GOT3 (cell line): ENCODE data around the gene IQCN.

Experiments used
- DNase-seq: peaks from one replicate; lab custom pipeline; 2025; ENCODE audit warnings: mixed read lengths; lab: John Stamatoyannopoulos, UW

The IQCN gene

DNA sequence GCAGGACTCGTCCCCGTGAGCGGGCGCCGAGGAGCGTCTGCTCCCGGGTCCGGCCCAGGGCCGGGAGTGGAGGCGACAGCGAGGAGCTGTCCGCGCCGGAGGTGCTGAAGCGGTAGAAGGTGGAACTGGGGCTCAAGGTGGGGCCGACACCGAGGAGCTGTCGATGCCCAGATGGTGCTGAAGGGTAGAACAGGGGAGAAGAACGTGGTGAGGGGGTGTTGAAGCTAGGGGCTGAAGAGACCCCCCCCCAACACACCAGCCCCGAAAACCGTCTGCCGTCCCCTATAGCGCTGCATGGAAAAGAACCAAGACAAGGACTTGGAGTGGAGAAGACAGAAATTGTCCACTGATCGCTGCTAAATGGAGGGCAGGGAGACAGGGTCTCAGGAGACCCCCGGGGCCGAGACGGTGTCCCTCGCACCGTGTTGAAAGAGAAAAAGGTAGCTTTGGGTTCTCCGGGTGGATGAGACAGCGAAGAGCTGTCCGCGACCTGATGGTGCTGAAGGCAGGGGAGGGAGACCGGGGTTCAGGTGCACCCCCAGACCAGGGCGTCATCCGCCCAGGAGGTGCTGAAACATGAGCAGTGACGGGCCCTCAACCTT lies 40.9 kb downstream of the IQCN start:
- DNase-seq = no peak

DNA sequence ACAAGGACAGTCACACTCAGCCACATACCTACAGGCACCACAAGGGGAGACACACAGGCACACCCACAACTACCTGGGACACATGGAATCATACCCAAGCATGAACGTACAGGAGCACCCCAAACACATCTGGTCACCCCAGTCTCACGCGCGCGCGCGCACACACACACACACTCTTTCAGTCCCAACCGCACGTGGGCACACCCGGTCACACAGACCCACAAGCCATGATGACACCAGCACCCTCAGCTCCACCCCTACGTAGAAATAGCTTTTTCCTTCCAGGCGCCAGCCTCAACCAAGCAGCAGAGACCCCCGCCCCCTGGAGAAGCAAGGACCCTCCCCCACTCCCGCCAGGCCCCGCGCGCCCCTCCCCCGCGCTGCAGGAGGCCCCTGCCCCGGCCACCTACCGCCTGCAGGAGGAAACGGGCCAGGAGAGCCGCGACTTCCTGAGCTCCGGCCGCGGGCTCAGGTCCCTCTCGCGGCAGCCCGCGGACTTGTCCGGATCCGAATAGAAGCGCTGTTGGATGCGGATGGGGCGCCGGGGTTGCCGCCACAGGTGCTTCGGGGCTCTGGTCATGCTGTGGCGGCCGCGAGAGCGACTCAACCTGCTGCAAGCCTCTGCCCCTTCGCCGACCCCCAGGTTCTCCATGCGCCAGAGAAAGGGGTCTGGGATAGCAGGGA lies 41.6 kb downstream of the IQCN start:
- DNase-seq = no peak

DNA sequence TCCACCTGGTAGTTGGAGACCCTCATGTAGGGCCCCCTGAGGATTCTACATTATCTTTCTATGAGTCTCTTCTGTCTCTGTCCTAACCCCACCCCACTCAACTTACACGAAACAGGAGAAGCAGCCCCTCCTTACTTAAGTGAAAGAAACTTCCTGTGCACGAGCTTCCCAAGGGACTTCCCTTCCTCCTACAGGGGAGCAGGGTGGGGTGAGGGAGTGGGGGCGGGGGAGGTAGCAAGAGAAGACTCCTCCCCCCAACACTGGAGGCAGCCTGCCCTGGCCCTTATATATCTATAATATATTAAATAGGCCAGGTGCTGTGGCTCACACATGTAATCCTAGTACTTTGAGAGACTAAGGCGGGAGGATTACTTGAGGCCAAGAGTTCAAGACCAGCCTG lies 42.5 kb downstream of the IQCN start:
- no peak for DNase-seq

GRCh38 chr19:18230941-18231734 lies 43.1 kb downstream of the IQCN start:
- DNase-seq = no peak

- DNase-seq = no peak
Measured at GRCh38 chr19:18229915-18230314, 44.3 kb downstream of the IQCN start.

- no peak for DNase-seq
Measured at GRCh38 chr19:18229474-18229873, 44.8 kb downstream of the IQCN start.

DNA sequence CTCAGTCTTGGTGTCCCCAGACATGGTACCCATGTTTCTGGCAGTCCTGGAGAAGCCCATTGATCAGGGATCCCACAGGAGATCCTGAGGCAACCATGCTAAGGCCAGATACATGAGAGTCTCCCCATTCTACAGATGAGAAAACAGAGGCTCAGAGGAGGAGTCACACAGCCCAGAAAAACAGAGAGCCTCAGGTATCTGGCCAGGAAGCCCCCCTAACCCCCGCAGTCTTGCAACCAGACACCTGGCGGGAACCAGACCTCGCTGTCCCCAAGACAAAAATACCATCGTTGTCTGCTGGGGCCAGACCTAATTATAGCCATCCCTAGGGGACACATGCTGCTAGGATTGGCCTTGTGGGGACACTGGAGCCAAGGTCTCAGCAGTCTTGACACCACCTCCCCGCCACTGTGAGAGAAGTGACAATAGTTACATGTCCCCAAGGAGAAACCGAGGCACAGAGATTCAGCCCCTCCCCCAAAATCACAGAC lies 46.4 kb downstream of the IQCN start:
- DNase-seq = no peak

DNA sequence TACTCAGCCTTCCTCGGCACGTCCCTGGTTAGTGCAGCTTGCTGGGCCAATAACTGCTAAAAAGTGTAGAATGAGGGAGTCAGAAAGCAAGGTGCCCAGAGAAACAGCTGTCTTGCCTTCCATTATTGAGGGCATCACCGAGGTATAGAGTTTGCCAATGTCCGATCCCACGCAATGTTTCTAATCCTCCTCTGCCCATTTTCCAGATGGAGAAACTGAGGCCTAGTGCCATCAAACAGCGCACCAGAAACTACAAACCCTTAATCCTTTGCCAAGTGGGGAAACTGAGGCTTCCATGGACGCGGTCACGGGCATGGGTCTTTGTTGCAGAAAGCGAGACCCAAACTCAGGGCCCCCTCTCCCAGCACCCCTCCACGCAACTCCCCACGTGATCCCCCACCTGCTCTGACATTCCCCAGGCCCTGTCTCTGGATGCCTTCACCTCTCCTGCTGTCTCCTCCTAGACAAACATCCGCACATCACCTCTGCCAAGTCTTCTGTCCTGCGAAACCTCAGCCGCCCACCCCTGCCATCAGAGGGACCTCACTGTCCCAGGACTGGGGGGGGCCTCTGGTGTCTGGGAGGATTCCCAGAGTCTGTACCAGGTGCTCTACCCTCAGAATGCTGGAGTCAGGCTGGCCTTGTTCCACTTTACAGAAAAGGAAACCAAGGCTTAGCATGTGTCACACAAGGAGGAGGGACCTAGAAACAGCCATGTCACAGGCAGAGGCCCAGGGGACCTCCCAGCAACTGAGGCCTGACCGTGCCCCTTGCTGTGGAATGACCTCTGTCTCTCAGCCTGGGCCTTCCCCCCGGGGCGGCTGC lies 47.1 kb downstream of the IQCN start:
- no peak for DNase-seq

DNA sequence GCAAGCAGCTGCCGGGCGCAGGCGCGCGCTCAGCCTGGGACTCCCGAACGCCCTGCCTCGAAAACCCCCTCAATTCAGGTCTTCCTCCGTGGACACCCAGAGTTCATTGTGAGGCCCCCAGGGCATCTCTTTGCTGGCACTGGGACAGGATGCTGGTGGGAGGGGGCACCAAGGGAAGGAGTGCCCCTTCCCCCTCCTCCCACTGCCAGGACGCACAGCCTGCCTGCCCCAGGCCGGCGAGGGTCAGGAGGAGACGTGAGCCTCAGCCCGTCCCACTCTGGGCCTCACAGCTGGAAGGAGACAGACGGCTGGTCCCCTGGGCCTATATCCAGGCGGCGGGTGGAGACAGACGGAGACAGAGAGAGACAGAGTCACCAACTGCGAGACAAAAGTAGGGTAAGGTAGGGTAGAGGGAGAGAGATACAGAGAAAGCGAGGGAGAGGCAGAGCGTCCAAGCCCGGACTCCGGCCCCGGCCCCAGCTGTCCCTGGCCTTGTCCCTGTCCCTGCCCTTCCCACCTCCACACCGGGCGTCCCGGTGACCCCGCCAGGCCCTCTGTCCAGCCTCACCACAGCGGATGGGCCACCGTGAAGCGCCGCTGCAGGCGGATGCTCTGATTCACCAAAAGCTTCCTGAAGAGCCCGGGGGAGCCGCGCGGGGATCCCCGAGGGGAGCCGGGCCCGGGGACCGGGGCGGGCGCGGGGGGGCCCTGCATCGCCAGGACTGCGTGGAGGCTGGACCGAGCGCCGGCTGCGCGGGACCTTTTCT lies 48.4 kb downstream of the IQCN start, which contains the start of gene PDE4C:
Gene PDE4C, minus strand, starts transcription at position 737 of the 767 bp plus-strand sequence. Its CDS starts 23 bp downstream, at position 714.
- DNase-seq = no peak

GRCh38 chr19:18225355-18225701 lies 48.9 kb downstream of the IQCN start:
- DNase-seq = no peak

- DNase-seq = peak; percentile 74
Measured at GRCh38 chr19:18224525-18225354, 49.5 kb downstream of the IQCN start.

GRCh38 chr19:18223860-18224524 lies 50.3 kb downstream of the IQCN start:
- DNase-seq = no peak

- DNase-seq = no peak
Measured at GRCh38 chr19:18221815-18222725, 52.2 kb downstream of the IQCN start.

GRCh38 chr19:18220632-18221275 lies 53.5 kb downstream of the IQCN start:
- DNase-seq = no peak

DNA sequence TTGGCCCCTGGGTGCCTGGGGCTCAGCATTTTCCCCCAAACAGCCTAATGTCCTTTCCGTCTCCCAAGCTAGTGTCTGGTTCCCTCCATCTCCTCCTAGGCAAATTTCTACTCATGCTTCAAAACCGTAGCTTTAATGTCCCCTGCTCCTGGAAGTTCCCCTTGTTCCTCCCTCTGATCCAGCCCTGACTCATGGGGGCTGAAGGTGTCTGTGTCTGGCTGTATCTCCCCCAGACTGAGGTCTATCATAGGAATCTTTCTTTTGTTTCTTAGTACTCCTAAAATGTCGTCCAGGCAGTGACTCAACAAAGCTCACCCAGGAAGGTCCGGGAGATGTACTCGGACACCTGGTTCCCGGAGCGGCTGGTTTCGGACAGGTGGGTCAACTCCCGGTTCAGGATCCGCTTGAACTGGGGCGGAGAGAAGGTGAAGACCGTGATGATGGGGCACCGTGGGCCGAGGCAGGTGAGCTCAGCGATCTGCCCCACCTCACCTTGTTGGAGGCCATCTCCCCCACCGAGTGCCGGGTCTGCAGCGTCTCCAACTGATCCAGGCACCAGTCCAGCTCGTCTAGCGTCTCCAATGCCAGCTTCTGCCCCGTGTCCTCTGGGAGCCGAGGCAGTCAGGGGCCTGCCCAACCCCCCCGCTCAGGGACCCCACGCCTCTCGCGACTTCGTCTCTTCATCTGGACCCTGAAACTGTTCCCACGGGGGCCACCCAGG lies 54.2 kb downstream of the IQCN start:
- no peak for DNase-seq

- no peak for DNase-seq
Measured at GRCh38 chr19:18218600-18218999, 55.7 kb downstream of the IQCN start.

- no peak for DNase-seq
Measured at GRCh38 chr19:18218159-18218558, 56.1 kb downstream of the IQCN start.

- no peak for DNase-seq
Measured at GRCh38 chr19:18216789-18217188, 57.5 kb downstream of the IQCN start.
